Transverse colon (tissue), 4 donors: ENCODE measurements around the gene FHAD1.

Experiments
- EP300 ChIP-seq: sonication (generic); formaldehyde crosslinking; IDR thresholded peaks from one replicate; pipeline ENCODE4 v1.6.1; 2017; ENCODE audit warnings: antibody characterized with exemption, low read depth
- POLR2A ChIP-seq: fragments of 450-650 bp; IDR thresholded peaks from one replicate; pipeline ENCODE4 v1.6.1; 2016; ENCODE audit warnings: antibody characterized with exemption, mild to moderate bottlenecking, moderate library complexity
- POLR2AphosphoS5 ChIP-seq, 3 donors: sonication (generic); formaldehyde crosslinking; IDR thresholded peaks; one replicate each; pipeline ENCODE4 v1.6.1; 2016; ENCODE audit warnings: antibody characterized with exemption in 3 of 3
- TF ChIP-seq, protein P1 (sequence below), 5 experiments: fragments of 200-600 bp in 3 of 5; fragments of 450-650 bp in 2 of 5; sonication (generic) in 3 of 5; IDR thresholded peaks; 1 replicate in 2 of 5; 2 replicates in 3 of 5; pipeline ENCODE4 v1.5.1; 2016 to 2017; ENCODE audit warnings: antibody characterized with exemption in 5 of 5, inconsistent platforms in 3 of 5, mild to moderate bottlenecking in 2 of 5, moderate library complexity in 1 of 5

DNA sequence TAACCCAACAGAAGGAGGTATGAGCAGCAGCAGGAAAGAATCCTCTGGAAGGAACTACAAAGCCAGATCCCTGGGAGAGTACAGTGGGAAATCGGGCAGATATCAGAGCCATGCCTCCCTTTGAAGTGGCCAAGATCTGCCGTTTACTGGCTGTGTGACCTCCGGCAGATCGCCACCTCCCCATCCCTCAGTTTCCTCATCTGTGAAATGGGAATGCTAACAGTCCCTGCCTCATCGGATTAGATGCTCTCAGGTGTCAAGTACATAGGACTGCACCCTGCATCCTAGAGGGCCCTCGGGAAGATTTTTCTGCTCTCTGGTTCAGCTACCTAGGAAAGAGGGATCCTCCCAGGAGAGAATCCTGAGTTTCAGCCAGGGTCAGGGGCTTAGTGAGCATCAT lies 102.1 kb downstream of the FHAD1 start:
- TF ChIP-seq, protein P1, sequence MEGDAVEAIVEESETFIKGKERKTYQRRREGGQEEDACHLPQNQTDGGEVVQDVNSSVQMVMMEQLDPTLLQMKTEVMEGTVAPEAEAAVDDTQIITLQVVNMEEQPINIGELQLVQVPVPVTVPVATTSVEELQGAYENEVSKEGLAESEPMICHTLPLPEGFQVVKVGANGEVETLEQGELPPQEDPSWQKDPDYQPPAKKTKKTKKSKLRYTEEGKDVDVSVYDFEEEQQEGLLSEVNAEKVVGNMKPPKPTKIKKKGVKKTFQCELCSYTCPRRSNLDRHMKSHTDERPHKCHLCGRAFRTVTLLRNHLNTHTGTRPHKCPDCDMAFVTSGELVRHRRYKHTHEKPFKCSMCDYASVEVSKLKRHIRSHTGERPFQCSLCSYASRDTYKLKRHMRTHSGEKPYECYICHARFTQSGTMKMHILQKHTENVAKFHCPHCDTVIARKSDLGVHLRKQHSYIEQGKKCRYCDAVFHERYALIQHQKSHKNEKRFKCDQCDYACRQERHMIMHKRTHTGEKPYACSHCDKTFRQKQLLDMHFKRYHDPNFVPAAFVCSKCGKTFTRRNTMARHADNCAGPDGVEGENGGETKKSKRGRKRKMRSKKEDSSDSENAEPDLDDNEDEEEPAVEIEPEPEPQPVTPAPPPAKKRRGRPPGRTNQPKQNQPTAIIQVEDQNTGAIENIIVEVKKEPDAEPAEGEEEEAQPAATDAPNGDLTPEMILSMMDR (IDR thresholded peaks at IDR 0.05): no peak
- TF ChIP-seq POLR2A: no peak
- no peak for TF ChIP-seq EP300
- no peak for TF ChIP-seq POLR2AphosphoS5 (IDR thresholded peaks at IDR 0.05)
